Keratinocyte (primary cell): ENCODE results near the gene NGB. TPM values are rescaled to one million over a fixed set of nuclear protein-coding genes. Genes with fewer than 3 reads are reported as not detected.

Experiments
- DNase-seq: peaks from one replicate; pipeline ENCODE4 v3.0.0-alpha.2; 2011; ENCODE audit warnings: low read depth, missing footprints, low spot score
- FAIRE-seq: peaks from 2 replicates; lab custom pipeline; 2011; peaks lifted over from hg19 to GRCh38; lab: Jason Lieb, UNC
- H2AFZ ChIP-seq: 2 replicates; pipeline ENCODE4 v1.6.0; 2012; ENCODE audit warnings: low read length, control low read depth, inconsistent platforms; ENCODE audit not compliant: control insufficient read depth
- H3K27ac ChIP-seq: 2 replicates; pipeline ENCODE4 v1.5.1; 2011; ENCODE audit warnings: low read length; ENCODE audit not compliant: control insufficient read depth, insufficient read depth
- H3K27me3 ChIP-seq: 3 replicates; pipeline ENCODE4 v1.6.0; 2011; ENCODE audit warnings: low read length; ENCODE audit not compliant: control insufficient read depth, insufficient read depth; ENCODE audit errors: extremely low read depth
- H3K36me3 ChIP-seq, 2 experiments: 2 replicates in 1 of 2; 3 replicates in 1 of 2; pipeline ENCODE4 v1.5.1; 2011; ENCODE audit warnings: low read length in 2 of 2, mild to moderate bottlenecking in 1 of 2; ENCODE audit not compliant: control insufficient read depth in 2 of 2, insufficient read depth in 2 of 2; ENCODE audit errors: extremely low read depth in 1 of 2
- H3K4me1 ChIP-seq: 3 replicates; pipeline ENCODE4 v1.5.1; 2011; ENCODE audit warnings: low read length; ENCODE audit not compliant: control insufficient read depth, insufficient read depth; ENCODE audit errors: extremely low read depth
- H3K4me2 ChIP-seq: 3 replicates; pipeline ENCODE4 v1.6.0; 2011; ENCODE audit warnings: low read depth, low read length; ENCODE audit not compliant: control insufficient read depth, insufficient read depth; ENCODE audit errors: extremely low read depth
- H3K4me3 ChIP-seq, 3 experiments: fragments of 200-600 bp in 1 of 3; sonication (generic) in 1 of 3; 2 replicates in 2 of 3; 3 replicates in 1 of 3; pipeline ENCODE4 v1.5.1; 2011 to 2016; ENCODE audit warnings: low read length in 3 of 3, mild to moderate bottlenecking in 3 of 3, control low read depth in 2 of 3, inconsistent platforms in 1 of 3, low read depth in 1 of 3, mixed read lengths in 1 of 3, mixed run types in 1 of 3, moderate library complexity in 1 of 3; ENCODE audit not compliant: control insufficient read depth in 2 of 3, insufficient read depth in 2 of 3; ENCODE audit errors: extremely low read depth in 1 of 3
- H3K79me2 ChIP-seq: 2 replicates; pipeline ENCODE4 v1.6.0; 2012; ENCODE audit warnings: low read length; ENCODE audit not compliant: control insufficient read depth, insufficient read depth
- H3K9ac ChIP-seq: 3 replicates; pipeline ENCODE4 v1.6.0; 2011; ENCODE audit warnings: low read length; ENCODE audit not compliant: control insufficient read depth, insufficient read depth; ENCODE audit errors: extremely low read depth
- H3K9me1 ChIP-seq: 3 replicates; pipeline ENCODE4 v1.6.0; 2011; ENCODE audit warnings: low read length; ENCODE audit not compliant: control insufficient read depth, insufficient read depth; ENCODE audit errors: extremely low read depth
- H3K9me3 ChIP-seq: 2 replicates; pipeline ENCODE4 v1.5.1; 2012; ENCODE audit warnings: low read depth, low read length; ENCODE audit not compliant: control insufficient read depth
- H4K20me1 ChIP-seq: 3 replicates; pipeline ENCODE4 v1.6.0; 2011; ENCODE audit warnings: low read length; ENCODE audit not compliant: control insufficient read depth, insufficient read depth; ENCODE audit errors: extremely low read depth
- CTCF ChIP-seq, 3 experiments: IDR thresholded peaks in 1 of 3; conservative IDR thresholded peaks in 1 of 3; optimal IDR thresholded peaks in 1 of 3; 2 replicates in 2 of 3; 3 replicates in 1 of 3; pipeline versions ENCODE3 to v1.5.1; 2011; ENCODE audit warnings: low read length in 3 of 3, mild to moderate bottlenecking in 3 of 3, moderate library complexity in 2 of 3, control low read depth in 1 of 3, inconsistent platforms in 1 of 3; ENCODE audit not compliant: insufficient read depth in 2 of 3; ENCODE audit errors: extremely low read depth in 1 of 3
- EZH2 ChIP-seq: IDR thresholded peaks from one replicate; pipeline ENCODE4 v1.6.1; 2012; ENCODE audit warnings: inconsistent platforms, mild to moderate bottlenecking, low read length, moderate library complexity
- dilution Hi-C: fragments of 300-500 bp; cut with MboI; formaldehyde crosslinking; loops from one replicate; pipeline ENCODE4 v1.7.0; 2020; ENCODE audit warnings: low sequenced_read_pairs; ENCODE audit not compliant: extremely low pct_ligation_motif_present
- polyA plus RNA-seq, 5 experiments: library from polyadenylated mRNA; depleted of rRNA in 3 of 5; stranded (reverse) in 3 of 5; stranded (forward) in 1 of 5; unstranded in 1 of 5; fragments of >200 nt; gene quantifications; 1 replicate in 1 of 5; 2 replicates in 3 of 5; 3 replicates in 1 of 5; pipeline versions ENCODE4 v1.2.1 to v1.2.3, GENCODE V29; 2011 to 2012; ENCODE audit warnings: missing spikeins in 2 of 5, low read depth in 1 of 5, low replicate concordance in 1 of 5

The NGB gene
- polyA plus RNA-seq, 1 donor (not counting 4 experiments of a cell fraction or from before 2014, with no cell fraction given), result not detected

GRCh38 chr14:77306851-77307496 is 36.0 kb upstream of the NGB start:
- H3K4me1 ChIP-seq, result peaks cover 35% of the 10 kb centered on the region
- no peak for FAIRE-seq

GRCh38 chr14:77306416-77306815 is 35.4 kb upstream of the NGB start:
- Histone ChIP-seq H3K9ac (no peak overlapping the region), H2AFZ (no peak overlapping the region), H3K9me1 (peaks cover 2% of the 10 kb centered on the region), H3K79me2 (no peaks in the 10 kb centered on the region), H3K27ac (no peak overlapping the region), H3K4me2 (no peak overlapping the region), H3K36me3 (peaks cover 5% of the 10 kb centered on the region in 2 experiments), H3K27me3 (no peaks in the 10 kb centered on the region), H3K4me3 (no peak overlapping the region), H4K20me1 (no peaks in the 10 kb centered on the region), H3K9me3 (no peaks in the 10 kb centered on the region), H3K4me1 (peaks cover 33% of the 10 kb centered on the region)
- dilution Hi-C loops, result no loop called here
- TF ChIP-seq CTCF (optimal IDR thresholded peaks at IDR 0.05 in 1 of 3, IDR thresholded peaks at IDR 0.05 in 1 of 3, conservative IDR thresholded peaks at IDR 0.05 in 1 of 3; ENCODE audit: extremely low read depth in 1 of 3, insufficient read depth in 2 of 3, low read length in 3 of 3) (no peak), EZH2 (no peak)
- DNase-seq (no peak), FAIRE-seq (no peak)

More at GRCh38 chr14:77306851-77307496, 36.0 kb upstream of the NGB start:
- dilution Hi-C loops, result no loop called here
- H2AFZ ChIP-seq, result no peak overlapping the region
- no peak overlapping the region for H3K4me3 ChIP-seq
- H3K9me3 ChIP-seq, result no peaks in the 10 kb centered on the region
- no peaks in the 10 kb centered on the region for H3K79me2 ChIP-seq
- H3K36me3 ChIP-seq, result peaks cover 3 to 5% of the 10 kb centered on the region in 2 experiments
- H4K20me1 ChIP-seq, result no peaks in the 10 kb centered on the region
- H3K27me3 ChIP-seq, result no peaks in the 10 kb centered on the region
- no peak for TF ChIP-seq CTCF (optimal IDR thresholded peaks at IDR 0.05 in 1 of 3, IDR thresholded peaks at IDR 0.05 in 1 of 3, conservative IDR thresholded peaks at IDR 0.05 in 1 of 3; ENCODE audit: extremely low read depth in 1 of 3, insufficient read depth in 2 of 3, low read length in 3 of 3)
- TF ChIP-seq EZH2, result no peak
- no peak overlapping the region for H3K27ac ChIP-seq
- no peak for DNase-seq
- H3K9me1 ChIP-seq, result peaks cover 2% of the 10 kb centered on the region
- H3K4me2 ChIP-seq, result no peak overlapping the region
- no peak overlapping the region for H3K9ac ChIP-seq
